Skeletal muscle tissue (tissue), 4 donors: ENCODE results near the gene GTF2F2. TPM values are rescaled to one million over a fixed set of nuclear protein-coding genes. Genes with fewer than 3 reads are reported as not detected.

Experiments used
- H3K27ac ChIP-seq: one replicate; pipeline ENCODE4 v1.7.0; 2013; ENCODE audit warnings: mild to moderate bottlenecking, low read depth, low read length, inconsistent platforms
- H3K27me3 ChIP-seq, 3 donors: one replicate each; pipeline ENCODE4 v1.7.0; 2013; ENCODE audit warnings: low read length in 3 of 3; ENCODE audit not compliant: control insufficient read depth in 3 of 3, insufficient read depth in 3 of 3
- H3K36me3 ChIP-seq, 3 donors: one replicate each; pipeline ENCODE4 v1.7.0; 2013; ENCODE audit warnings: low read length in 3 of 3; ENCODE audit not compliant: control insufficient read depth in 3 of 3, insufficient read depth in 3 of 3
- H3K4me1 ChIP-seq, 3 donors: one replicate each; pipeline ENCODE4 v1.7.0; 2013; ENCODE audit warnings: low read length in 3 of 3, mild to moderate bottlenecking in 3 of 3; ENCODE audit not compliant: control insufficient read depth in 3 of 3, insufficient read depth in 3 of 3
- H3K4me3 ChIP-seq, 3 donors: one replicate each; pipeline ENCODE4 v1.7.0; 2013; ENCODE audit warnings: low read length in 3 of 3
- H3K9ac ChIP-seq, 3 donors: one replicate each; pipeline ENCODE4 v1.7.0; 2013; ENCODE audit warnings: low read length in 3 of 3, mild to moderate bottlenecking in 3 of 3, moderate library complexity in 2 of 3, low read depth in 1 of 3
- H3K9me3 ChIP-seq, 3 donors: one replicate each; pipeline ENCODE4 v1.7.0; 2013; ENCODE audit warnings: low read length in 3 of 3; ENCODE audit not compliant: control insufficient read depth in 3 of 3
- total RNA-seq: library from RNA; depleted of rRNA; stranded (reverse); fragments of >200 nt; gene quantifications from one replicate; pipeline ENCODE4 v1.2.3, GENCODE V29; 2014
- donor health status: Osteomylitis.

Gene GTF2F2
- total RNA-seq, 1 donor from 2014 or later = 15.7 TPM

DNA sequence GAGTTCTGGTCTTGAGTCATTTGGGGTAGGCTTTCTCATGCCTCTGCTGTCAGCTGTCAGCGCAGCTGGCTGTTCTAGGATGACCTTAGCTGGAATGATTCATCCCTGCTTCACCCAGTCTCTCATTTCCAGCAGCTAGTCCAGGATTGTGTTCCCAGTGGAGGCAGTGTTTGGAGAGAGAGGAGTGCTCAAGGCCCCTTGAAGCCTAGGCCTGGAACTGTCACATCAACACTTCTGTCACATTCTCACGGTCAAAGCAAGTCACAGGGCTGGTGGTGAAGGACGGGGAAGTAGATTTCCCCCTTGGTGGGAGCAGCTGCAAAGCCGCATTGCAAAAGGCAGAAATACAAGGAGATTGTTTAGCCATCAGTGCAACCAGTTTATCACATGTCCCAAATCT lies 205.5 kb downstream of the GTF2F2 start:
- Histone ChIP-seq H3K9me3 (no peaks in the 10 kb centered on the region), H3K27ac (peak overlapping the region; percentile 77), H3K27me3 (no peaks in the 10 kb centered on the region), H3K4me1 (peaks cover 17 to 31% (median 26%) of the 10 kb centered on the region in 3 donors), H3K36me3 (no peaks in the 10 kb centered on the region), H3K4me3 (peak overlapping the region in 1 of 3 donors; percentile 29), H3K9ac (peak overlapping the region; percentile 28 to 40 (median 33))

DNA sequence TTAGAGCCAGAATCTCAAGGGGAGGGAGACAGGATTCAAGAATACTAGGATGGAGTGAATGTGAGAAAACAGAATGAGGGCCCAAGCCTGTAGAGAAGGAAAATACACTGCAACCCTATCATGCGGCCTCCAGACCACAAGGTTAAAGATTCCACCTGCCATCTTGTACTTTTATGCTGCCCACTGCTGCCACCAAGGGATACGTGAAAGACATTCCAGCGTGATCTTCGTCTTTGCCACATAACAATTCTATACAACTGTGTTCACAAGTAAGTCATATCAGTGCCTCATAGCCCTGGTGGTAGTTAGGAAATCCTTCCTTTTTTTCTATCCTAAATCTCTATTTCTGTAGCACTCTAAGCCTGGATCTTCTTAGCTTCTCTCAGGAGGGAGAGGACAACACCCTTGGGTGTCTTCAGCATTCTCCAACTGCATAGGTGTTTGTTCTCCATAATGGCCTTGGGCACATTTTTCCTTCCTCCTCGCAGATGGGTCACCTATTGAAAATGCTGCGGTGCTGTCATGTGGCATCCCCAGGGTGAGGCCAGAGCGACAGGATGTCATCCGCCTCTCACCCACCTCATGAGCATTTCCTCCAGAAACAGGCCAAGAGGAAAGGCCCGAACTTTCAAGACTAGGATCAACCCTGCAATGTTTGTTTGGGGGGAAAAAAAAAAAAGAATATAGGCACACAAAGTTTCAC lies 207.1 kb downstream of the GTF2F2 start:
- Histone ChIP-seq H3K27ac (no peak overlapping the region), H3K9me3 (no peaks in the 10 kb centered on the region), H3K4me1 (peaks cover 23 to 33% (median 27%) of the 10 kb centered on the region in 3 donors)

DNA sequence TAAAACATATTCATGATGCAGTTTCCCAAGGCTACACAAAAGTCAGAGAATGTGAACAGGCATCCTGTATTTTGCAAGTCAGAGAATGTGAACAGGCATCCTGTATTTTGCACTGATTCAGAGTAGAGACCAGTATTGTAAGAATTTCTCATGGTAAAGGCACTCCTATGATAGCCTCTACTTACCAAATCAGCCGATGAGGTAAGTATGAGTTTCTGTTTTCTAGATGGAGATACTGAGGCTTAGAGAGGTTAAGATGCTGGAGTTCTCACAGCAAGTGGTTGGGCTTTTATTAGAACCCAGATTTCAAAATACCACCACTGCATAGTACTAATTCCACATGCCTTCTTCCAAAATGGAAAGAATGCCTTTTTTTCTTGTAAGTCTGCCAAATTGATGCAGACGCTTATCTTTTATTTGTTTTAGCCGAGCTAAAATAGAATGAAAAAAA lies 208.4 kb downstream of the GTF2F2 start:
- H3K4me1 ChIP-seq = peaks cover 25 to 42% (median 31%) of the 10 kb centered on the region in 3 donors
- no peaks in the 10 kb centered on the region for H3K9me3 ChIP-seq
- no peaks in the 10 kb centered on the region for H3K27me3 ChIP-seq
- H3K9ac ChIP-seq = no peak overlapping the region
- no peak overlapping the region for H3K4me3 ChIP-seq
- H3K36me3 ChIP-seq = no peaks in the 10 kb centered on the region
- H3K27ac ChIP-seq = no peak overlapping the region

More for the DNA sequence above, 207.1 kb downstream of the GTF2F2 start:
- H3K27me3 ChIP-seq = no peaks in the 10 kb centered on the region
- H3K36me3 ChIP-seq = no peaks in the 10 kb centered on the region
- no peak overlapping the region for H3K9ac ChIP-seq
- no peak overlapping the region for H3K4me3 ChIP-seq

GRCh38 chr13:45331123-45331619 lies 210.9 kb downstream of the GTF2F2 start:
- peaks cover 12 to 16% (median 15%) of the 10 kb centered on the region in 3 donors for H3K36me3 ChIP-seq
- no peaks in the 10 kb centered on the region for H3K27me3 ChIP-seq
- no peak overlapping the region for H3K4me3 ChIP-seq
- no peaks in the 10 kb centered on the region for H3K9me3 ChIP-seq
- H3K27ac ChIP-seq = no peak overlapping the region
- H3K9ac ChIP-seq = no peak overlapping the region
- peaks cover 30 to 50% (median 39%) of the 10 kb centered on the region in 3 donors for H3K4me1 ChIP-seq

DNA sequence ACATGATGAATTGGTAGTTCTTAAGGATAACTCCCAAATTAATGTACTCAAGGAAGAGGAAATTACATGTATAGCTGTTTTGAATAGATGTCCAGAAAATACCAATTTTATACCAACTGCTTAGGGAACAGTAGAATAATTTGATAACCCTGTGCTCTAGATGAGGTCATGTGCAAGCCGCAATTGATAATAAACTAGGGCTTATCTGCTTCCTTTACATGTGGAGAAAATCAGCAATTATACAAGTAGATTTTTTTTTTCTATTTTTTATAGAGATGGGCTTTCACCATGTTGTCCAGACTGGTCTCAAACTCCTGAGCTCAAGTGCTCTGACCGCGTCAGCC lies 211.4 kb downstream of the GTF2F2 start:
- no peak overlapping the region for H3K9ac ChIP-seq
- H3K4me1 ChIP-seq = peaks cover 35 to 53% (median 44%) of the 10 kb centered on the region in 3 donors
- H3K36me3 ChIP-seq = peaks cover 17 to 21% (median 20%) of the 10 kb centered on the region in 3 donors
- H3K27ac ChIP-seq = peak overlapping the region; percentile 41
- H3K4me3 ChIP-seq = no peak overlapping the region
- no peaks in the 10 kb centered on the region for H3K27me3 ChIP-seq
- H3K9me3 ChIP-seq = no peaks in the 10 kb centered on the region

DNA sequence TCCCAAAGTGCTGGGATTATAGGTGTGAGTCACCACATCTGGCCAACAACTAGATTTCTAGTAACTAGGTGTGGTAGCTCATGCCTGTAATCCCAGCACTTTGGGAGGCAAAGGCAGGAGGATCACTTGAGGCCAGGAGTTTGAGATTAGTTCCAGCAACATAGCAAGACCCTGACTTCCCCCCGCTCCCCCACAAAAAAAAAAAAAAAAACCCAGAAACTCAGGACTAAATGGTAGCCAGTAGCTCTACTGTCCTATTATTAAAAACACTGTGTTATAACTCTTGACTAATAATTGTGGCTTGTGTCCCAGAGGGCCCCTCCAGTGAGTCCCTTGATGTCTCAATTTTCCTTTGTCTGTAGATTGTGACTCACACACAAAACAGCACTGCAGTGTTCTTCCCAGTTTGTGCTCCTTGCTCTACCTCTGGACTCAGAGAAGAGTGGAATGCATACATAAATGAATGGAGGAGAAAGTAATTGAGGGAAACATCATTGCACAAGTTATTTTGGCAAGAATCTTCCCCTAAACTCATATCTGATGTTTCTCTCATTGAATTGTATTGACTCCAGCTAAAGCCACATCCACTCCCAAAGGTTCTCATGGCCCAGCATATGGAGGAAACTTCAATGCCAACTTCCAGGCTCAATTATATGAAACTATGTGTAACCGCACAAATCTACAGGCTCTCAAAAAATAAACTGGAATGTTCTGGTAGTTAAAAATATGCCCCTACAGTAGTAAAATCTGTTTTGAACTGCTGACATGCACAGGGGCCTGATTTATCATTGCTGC lies 211.9 kb downstream of the GTF2F2 start:
- Histone ChIP-seq H3K27me3 (no peaks in the 10 kb centered on the region), H3K27ac (peak overlapping the region; percentile 41), H3K4me1 (peaks cover 38 to 59% (median 47%) of the 10 kb centered on the region in 3 donors), H3K9me3 (no peaks in the 10 kb centered on the region), H3K9ac (no peak overlapping the region), H3K36me3 (peaks cover 23 to 26% (median 24%) of the 10 kb centered on the region in 3 donors), H3K4me3 (no peak overlapping the region)

DNA sequence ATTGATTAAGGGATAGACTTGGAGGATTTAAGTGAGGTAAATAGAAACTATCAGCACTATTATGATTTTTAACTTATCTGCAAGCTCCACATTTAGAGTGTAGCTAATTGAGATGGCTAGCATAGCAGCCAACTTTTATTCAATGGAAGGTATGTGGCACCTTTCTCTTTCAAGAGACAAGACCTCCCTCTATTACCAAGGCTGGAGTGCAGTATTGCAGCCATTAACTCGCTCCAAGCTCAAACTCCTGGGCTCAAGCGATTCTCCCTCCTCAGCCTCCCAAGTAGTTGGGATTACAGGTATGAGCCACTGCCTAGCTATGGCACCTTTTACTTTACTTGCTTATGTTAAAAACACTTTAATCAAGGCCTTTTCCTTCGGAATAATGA lies 212.5 kb downstream of the GTF2F2 start:
- no peaks in the 10 kb centered on the region for H3K27me3 ChIP-seq
- H3K27ac ChIP-seq = peak overlapping the region; percentile 41

GRCh38 chr13:45333251-45333976 lies 213.1 kb downstream of the GTF2F2 start:
- H3K4me3 ChIP-seq = no peak overlapping the region
- H3K9ac ChIP-seq = no peak overlapping the region
- no peaks in the 10 kb centered on the region for H3K27me3 ChIP-seq
- peaks cover 35 to 38% (median 36%) of the 10 kb centered on the region in 3 donors for H3K36me3 ChIP-seq
- no peak overlapping the region for H3K27ac ChIP-seq
- no peaks in the 10 kb centered on the region for H3K9me3 ChIP-seq
- peaks cover 50 to 71% (median 53%) of the 10 kb centered on the region in 3 donors for H3K4me1 ChIP-seq

More for the DNA sequence above, 212.5 kb downstream of the GTF2F2 start:
- Histone ChIP-seq H3K4me3 (no peak overlapping the region), H3K9ac (no peak overlapping the region), H3K36me3 (peaks cover 29 to 32% (median 30%) of the 10 kb centered on the region in 3 donors), H3K4me1 (peaks cover 44 to 65% (median 48%) of the 10 kb centered on the region in 3 donors), H3K9me3 (no peaks in the 10 kb centered on the region)
